Measurements from ENCODE around the gene CCDC122.

Gene CCDC122

GRCh38 chr13:43878892-43879754 is at the start of gene CCDC122:
CCDC122 (minus strand) TSS chr13:43879740; CDS start chr13:43869376, 10,364 bp downstream.
- Histone ChIP-seq H3K36me3 (ENCODE audit: control insufficient read depth, insufficient read depth, low read length) (no peaks in the 10 kb centered on the region), H3K27me3 (replicated peaks; ENCODE audit: control insufficient read depth, insufficient read depth, low read length) (no peaks in the 10 kb centered on the region), H3K4me3 (replicated peaks; ENCODE audit: low read depth, low read length) (peak within 1 kb of the TSS; percentile 70)
- TF ChIP-seq CTCF (IDR thresholded peaks at IDR 0.05; ENCODE audit: insufficient read depth, low read length, poor library complexity, severe bottlenecking): peak; percentile 4
- peak; percentile 85 for DNase-seq (ENCODE audit: extremely low read depth, insufficient read length)

GRCh38 chr13:43924549-43925245 is 45.2 kb upstream of the CCDC122 start:
- H3K27me3 ChIP-seq (replicated peaks; ENCODE audit: control insufficient read depth, insufficient read depth, low read length): peaks cover 3% of the 10 kb centered on the region; the same call in 1 of the 2 replicates
- H3K36me3 ChIP-seq (ENCODE audit: control insufficient read depth, insufficient read depth, low read length): no peaks in the 10 kb centered on the region
- peak; percentile 22 for DNase-seq (ENCODE audit: extremely low read depth, insufficient read length)
- no peak for TF ChIP-seq CTCF (IDR thresholded peaks at IDR 0.05; ENCODE audit: insufficient read depth, low read length, poor library complexity, severe bottlenecking)
- no peak overlapping the region for H3K4me3 ChIP-seq (replicated peaks; ENCODE audit: low read depth, low read length)

GRCh38 chr13:43920965-43921674 is 41.6 kb upstream of the CCDC122 start:
- no peak for DNase-seq (ENCODE audit: extremely low read depth, insufficient read length)
- Histone ChIP-seq H3K27me3 (replicated peaks; ENCODE audit: control insufficient read depth, insufficient read depth, low read length) (peaks cover 2% of the 10 kb centered on the region), H3K36me3 (ENCODE audit: control insufficient read depth, insufficient read depth, low read length) (no peaks in the 10 kb centered on the region), H3K4me3 (replicated peaks; ENCODE audit: low read depth, low read length) (no peak overlapping the region)
- TF ChIP-seq CTCF (IDR thresholded peaks at IDR 0.05; ENCODE audit: insufficient read depth, low read length, poor library complexity, severe bottlenecking): no peak

- no peak overlapping the region for H3K4me3 ChIP-seq (replicated peaks; ENCODE audit: low read depth, low read length)
- H3K27me3 ChIP-seq (replicated peaks; ENCODE audit: control insufficient read depth, insufficient read depth, low read length): peaks cover 2% of the 10 kb centered on the region
- no peaks in the 10 kb centered on the region for H3K36me3 ChIP-seq (ENCODE audit: control insufficient read depth, insufficient read depth, low read length)
- no peak for TF ChIP-seq CTCF (IDR thresholded peaks at IDR 0.05; ENCODE audit: insufficient read depth, low read length, poor library complexity, severe bottlenecking)
- DNase-seq (ENCODE audit: extremely low read depth, insufficient read length): no peak
Measured at GRCh38 chr13:43918636-43919035, 39.1 kb upstream of the CCDC122 start.

- Histone ChIP-seq H3K4me3 (replicated peaks; ENCODE audit: low read depth, low read length) (no peak overlapping the region), H3K36me3 (ENCODE audit: control insufficient read depth, insufficient read depth, low read length) (no peaks in the 10 kb centered on the region), H3K27me3 (replicated peaks; ENCODE audit: control insufficient read depth, insufficient read depth, low read length) (peaks cover 2% of the 10 kb centered on the region)
- DNase-seq (ENCODE audit: extremely low read depth, insufficient read length): no peak
- no peak for TF ChIP-seq CTCF (IDR thresholded peaks at IDR 0.05; ENCODE audit: insufficient read depth, low read length, poor library complexity, severe bottlenecking)
Measured at GRCh38 chr13:43916828-43917227, 37.3 kb upstream of the CCDC122 start.

Data from GM06990 (cell line).